Ishikawa (cell line): Measurements from ENCODE around the gene SGSH.

ENCODE experiments used
- CEBPB ChIP-seq: IDR thresholded peaks from 2 replicates; pipeline ENCODE4 v1.6.1; 2012
- CREB1 ChIP-seq: IDR thresholded peaks from 2 replicates; pipeline ENCODE4 v1.6.1; 2012; ENCODE audit warnings: low read depth
- EGR1 ChIP-seq: IDR thresholded peaks from 2 replicates; pipeline ENCODE4 v1.6.1; 2012
- EP300 ChIP-seq: IDR thresholded peaks from 2 replicates; pipeline ENCODE4 v1.6.1; 2012; ENCODE audit warnings: borderline replicate concordance
- FOXM1 ChIP-seq: IDR thresholded peaks from 2 replicates; pipeline ENCODE4 v1.6.1; 2012; ENCODE audit warnings: low read depth, borderline replicate concordance
- NFIC ChIP-seq: IDR thresholded peaks from 2 replicates; pipeline ENCODE4 v1.6.1; 2012
- RAD21 ChIP-seq: IDR thresholded peaks from 2 replicates; pipeline ENCODE4 v1.6.1; 2012; ENCODE audit warnings: low read depth
- TAF1 ChIP-seq: IDR thresholded peaks from 2 replicates; pipeline ENCODE4 v1.6.1; 2012; ENCODE audit warnings: low read depth, mild to moderate bottlenecking
- TCF12 ChIP-seq: IDR thresholded peaks from 2 replicates; pipeline ENCODE4 v1.6.1; 2012; ENCODE audit warnings: low read depth
- TEAD4 ChIP-seq: IDR thresholded peaks from 2 replicates; pipeline ENCODE4 v1.6.1; 2012
- USF1 ChIP-seq: IDR thresholded peaks from 2 replicates; pipeline ENCODE4 v1.6.1; 2012
- YY1 ChIP-seq: IDR thresholded peaks from 2 replicates; pipeline ENCODE4 v1.6.1; 2012; ENCODE audit warnings: low read depth
- ZBTB7A ChIP-seq: IDR thresholded peaks from 2 replicates; pipeline ENCODE4 v1.6.1; 2012; ENCODE audit warnings: low read depth
- TF ChIP-seq, protein P1 (sequence below): IDR thresholded peaks from 2 replicates; pipeline ENCODE4 v1.6.1; 2012; ENCODE audit warnings: low read depth, mild to moderate bottlenecking

DNA sequence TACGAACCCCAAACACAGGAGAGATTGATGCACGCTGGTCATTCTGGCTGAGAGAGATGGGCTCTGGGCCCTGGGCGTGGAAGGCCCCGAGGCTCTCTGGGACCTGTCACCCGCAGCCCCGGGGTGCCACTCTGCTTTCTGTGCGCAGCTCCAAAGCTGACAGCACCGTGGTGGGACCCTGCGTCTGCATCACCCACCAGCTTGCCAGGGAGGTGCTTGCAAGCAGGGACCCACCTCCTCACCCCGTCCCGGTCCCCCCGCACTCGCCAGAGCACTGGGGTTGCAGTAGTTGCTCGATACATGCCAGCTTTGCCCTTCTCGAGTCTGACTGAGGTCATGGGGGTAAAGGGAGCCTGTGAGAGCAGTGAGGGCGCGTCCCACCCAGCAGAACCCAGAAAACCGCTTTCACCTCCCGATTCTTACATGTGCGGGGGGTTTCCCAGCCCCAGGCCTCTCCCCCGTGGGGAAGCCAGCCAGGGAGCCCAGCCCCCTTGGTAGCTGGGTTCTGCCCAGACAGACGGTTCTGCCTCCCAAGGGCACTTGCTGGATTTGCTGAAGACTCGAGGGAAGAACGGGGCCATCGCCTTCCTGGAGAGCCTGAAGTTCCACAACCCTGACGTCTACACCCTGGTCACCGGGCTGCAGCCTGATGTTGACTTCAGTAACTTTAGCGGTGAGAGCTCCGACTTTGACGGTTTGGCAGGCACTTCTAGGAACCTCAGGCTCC, 37.9 kb downstream of the SGSH start:
- TF ChIP-seq TEAD4, result no peak
- TF ChIP-seq ZBTB7A, result no peak
- TF ChIP-seq YY1, result no peak
- no peak for TF ChIP-seq EGR1
- no peak for TF ChIP-seq TCF12
- TF ChIP-seq NFIC, result no peak
- no peak for TF ChIP-seq USF1
- no peak for TF ChIP-seq FOXM1
- no peak for TF ChIP-seq TAF1
- TF ChIP-seq, protein P1, sequence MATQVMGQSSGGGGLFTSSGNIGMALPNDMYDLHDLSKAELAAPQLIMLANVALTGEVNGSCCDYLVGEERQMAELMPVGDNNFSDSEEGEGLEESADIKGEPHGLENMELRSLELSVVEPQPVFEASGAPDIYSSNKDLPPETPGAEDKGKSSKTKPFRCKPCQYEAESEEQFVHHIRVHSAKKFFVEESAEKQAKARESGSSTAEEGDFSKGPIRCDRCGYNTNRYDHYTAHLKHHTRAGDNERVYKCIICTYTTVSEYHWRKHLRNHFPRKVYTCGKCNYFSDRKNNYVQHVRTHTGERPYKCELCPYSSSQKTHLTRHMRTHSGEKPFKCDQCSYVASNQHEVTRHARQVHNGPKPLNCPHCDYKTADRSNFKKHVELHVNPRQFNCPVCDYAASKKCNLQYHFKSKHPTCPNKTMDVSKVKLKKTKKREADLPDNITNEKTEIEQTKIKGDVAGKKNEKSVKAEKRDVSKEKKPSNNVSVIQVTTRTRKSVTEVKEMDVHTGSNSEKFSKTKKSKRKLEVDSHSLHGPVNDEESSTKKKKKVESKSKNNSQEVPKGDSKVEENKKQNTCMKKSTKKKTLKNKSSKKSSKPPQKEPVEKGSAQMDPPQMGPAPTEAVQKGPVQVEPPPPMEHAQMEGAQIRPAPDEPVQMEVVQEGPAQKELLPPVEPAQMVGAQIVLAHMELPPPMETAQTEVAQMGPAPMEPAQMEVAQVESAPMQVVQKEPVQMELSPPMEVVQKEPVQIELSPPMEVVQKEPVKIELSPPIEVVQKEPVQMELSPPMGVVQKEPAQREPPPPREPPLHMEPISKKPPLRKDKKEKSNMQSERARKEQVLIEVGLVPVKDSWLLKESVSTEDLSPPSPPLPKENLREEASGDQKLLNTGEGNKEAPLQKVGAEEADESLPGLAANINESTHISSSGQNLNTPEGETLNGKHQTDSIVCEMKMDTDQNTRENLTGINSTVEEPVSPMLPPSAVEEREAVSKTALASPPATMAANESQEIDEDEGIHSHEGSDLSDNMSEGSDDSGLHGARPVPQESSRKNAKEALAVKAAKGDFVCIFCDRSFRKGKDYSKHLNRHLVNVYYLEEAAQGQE, result no peak
- no peak for TF ChIP-seq CREB1
- no peak for TF ChIP-seq CEBPB
- no peak for TF ChIP-seq RAD21
- TF ChIP-seq EP300, result no peak
